Activated CD4-positive, alpha-beta T cell treated with anti-CD3 and anti-CD28 coated beads for 4 hours (primary cell): ENCODE results near the gene METTL16.
"Not testable (repeated sequence)": the region's sequence is repeated elsewhere in the genome, so short reads cannot be mapped to it uniquely, and the experiment has no call there.

Experiments
- DNase-seq, 2 donors: peaks; one replicate each; pipeline ENCODE4 v3.0.0-alpha.2; 2020

METTL16 gene

DNA sequence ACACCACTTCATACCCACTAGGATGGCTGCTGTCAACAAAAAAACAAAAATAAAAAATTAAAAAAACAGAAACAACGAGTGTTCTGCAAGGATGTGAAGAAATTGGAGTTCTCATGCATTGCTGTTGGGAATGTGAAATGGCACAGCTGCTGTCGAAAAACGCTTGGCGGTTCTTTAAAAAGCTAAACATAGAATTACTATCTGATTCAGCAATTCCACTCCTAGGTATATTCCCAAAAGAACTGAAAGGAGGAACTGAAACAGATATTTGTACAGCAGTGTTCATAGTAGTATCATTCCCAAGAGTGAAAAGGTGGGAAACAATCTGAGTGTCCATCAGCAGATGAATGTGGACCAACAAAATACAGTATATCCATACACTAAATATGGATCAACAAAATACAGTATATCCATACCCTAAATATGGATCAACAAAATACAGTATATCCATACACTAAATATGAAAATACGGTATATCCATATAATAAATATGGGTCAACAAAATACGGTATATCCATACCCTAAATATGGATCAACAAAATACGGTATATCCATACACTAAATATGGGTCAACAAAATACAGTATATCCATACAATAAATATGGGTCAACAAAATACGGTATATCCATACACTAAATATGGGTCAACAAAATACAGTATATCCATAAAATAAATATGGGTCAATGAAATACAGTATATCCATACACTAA, 8.7 kb downstream of the METTL16 start:
- no peak for DNase-seq

DNA sequence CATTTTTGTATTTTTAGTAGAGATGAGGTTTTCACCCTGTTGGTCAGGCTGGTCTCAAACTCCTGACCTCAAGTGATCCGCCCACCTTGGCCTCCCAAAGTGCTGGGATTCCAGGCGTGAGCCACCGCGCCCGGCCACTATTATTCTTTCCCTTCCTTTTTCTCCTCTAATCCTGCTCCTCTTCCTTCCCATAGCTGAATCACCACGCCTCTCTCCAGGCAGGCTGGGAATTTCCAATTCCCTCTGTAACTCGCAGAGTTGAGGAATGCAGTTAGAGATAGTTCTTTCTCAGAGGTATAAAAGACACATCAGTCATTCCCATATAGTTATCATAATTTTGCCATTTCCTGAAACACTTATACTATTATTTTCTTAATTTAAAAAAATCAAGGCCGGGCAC, 11.2 kb downstream of the METTL16 start:
- DNase-seq: no peak

DNA sequence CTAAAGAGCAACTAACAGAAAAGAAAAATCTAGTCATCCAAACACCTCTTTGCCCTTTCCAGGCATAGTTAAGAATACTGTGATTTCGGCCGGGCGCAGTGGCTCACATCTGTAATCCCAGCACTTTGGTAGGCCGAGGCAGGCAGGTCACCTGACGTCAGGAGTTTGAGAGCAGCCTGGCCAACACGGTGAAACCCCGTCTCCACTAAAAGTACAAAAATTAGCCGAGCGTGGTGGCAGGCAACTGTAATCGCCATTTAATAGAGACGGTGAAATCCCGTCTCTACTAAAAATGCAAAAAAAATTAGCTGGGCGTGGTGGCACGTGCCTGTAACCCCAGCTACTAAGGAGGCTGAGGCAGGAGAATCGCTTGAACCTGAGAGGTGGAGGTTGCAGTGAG, 22.4 kb downstream of the METTL16 start:
- DNase-seq: not testable (repeated sequence)

DNA sequence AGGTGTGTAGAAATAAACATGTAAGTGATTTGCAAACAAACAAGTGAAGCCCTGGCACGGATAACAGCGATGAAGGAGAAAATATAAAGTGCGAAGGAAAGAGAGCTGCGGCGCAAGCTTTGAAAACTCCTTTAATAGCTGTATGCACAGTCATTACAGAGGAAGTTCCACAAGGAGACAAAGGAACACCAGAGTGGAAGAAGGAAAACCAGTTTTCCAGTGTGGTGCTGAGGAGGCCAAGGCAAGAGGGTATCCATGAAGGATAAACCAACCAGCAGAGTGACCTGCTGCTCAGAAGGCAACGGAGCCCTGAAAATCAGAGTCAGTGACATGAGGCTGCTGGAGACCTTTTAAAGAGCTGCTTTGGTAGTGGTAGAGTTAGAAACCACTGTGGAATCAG, 24.4 kb downstream of the METTL16 start:
- no peak for DNase-seq

DNA sequence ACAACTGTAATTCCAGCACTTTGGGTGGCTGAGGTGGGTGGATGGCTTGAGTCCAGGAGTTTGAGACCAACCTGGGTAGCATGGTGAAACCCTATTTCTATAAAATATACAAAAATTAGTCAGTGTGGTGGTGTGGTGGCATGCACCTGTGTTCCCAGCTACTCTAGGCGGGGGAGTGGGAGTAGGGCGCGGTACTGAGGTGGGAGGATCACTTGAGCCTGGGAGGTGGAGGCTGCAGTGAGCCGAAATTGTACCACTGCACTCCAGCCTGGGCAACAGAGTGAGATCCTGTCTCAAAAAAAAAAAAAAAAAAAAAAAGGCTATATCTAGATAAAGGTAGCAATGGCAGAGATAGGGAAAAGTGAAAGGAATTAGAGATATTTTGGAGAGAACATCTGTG, 25.0 kb downstream of the METTL16 start:
- DNase-seq: not testable (repeated sequence)

DNA sequence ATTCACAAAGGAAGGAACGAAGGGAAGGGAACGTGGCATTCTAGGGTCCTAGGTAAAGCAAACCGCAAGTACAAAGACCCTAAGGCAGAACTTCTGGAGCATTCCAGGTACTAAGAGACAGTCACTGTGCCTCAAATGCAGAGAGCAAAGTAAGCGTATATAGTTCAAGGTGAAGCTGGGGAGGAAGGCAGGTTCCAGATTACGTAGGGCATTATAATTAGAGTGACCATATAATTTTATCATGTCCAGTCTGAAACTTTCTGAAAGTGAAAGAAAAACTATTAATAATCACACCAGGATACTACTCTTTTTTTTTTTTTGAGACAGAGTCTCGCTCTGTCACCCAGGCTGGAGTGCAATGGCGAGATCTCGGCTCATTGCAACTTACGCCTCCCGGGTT, 25.7 kb downstream of the METTL16 start:
- DNase-seq: no peak

DNA sequence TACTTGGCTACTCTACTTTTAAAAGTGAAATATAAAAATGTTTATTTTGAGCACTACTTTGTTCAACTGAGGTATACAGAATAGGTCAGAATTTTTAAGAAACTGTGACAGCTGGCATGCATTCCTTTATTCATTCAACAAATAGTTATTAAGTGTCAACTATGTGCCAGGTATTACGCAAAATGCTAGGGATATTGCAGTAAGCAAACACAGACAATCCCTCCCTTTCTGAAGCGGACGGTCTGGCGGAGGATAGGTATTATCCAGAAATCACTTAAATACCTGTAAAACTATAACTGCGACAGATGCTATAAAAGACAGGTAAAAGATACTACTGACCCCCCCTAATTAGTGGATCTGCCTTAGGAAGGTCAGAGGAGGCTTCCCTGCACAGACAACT, 26.1 kb downstream of the METTL16 start:
- DNase-seq: no peak

DNA sequence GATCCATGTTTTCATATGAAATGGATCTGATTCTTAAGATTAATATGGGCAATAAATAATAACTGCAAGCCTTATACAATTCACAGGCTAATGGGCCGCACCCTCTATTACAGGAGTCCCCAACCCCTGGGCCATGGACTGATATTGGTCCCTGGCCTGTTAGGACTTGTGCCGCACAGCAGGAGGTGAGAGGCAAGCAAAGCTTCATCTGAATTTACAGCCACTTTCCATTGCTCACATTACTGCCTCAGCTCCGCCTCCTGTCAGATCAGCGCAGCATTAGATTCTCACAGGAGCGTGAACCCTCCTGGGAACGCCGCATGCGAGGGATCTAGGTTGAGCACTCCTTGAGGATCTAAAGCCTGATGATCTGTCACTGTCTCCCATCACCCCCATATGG, 26.8 kb downstream of the METTL16 start:
- no peak for DNase-seq

DNA sequence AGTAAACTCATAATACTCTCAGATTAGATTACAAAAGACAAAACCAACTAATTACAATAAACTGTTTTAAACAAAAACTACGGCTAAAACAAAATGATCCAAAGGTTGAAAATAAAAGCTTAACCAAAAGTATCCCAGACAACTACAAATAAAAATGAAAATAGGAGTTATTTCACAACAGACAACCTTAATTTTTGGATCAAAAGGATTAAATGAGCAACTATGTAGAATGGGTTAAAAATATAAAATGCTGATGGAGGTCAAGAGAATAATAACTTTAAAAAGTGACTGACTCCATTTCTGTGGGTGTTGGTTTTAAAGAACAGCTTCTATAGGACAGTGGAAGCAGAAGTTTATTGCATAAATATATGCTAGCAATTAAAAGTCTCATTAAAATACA, 28.6 kb downstream of the METTL16 start:
- no peak for DNase-seq

DNA sequence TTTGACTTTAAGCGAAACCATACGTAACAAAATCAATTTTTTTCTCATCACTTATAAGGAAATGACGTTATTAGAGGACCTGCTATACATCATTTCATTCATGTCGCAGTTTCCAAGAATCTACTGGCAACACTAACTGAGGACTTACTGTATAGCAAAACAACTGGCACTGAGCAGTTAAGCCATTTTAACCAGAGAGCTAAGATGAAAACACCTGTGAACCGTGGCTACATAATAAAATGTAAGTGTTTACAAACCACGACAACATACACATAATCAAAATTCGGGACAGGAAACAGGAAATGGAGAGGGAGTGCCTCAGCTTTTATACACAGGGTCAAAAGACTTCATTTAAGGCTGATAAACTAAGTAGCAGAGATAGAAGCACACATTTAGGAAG, 29.5 kb downstream of the METTL16 start:
- DNase-seq: no peak

DNA sequence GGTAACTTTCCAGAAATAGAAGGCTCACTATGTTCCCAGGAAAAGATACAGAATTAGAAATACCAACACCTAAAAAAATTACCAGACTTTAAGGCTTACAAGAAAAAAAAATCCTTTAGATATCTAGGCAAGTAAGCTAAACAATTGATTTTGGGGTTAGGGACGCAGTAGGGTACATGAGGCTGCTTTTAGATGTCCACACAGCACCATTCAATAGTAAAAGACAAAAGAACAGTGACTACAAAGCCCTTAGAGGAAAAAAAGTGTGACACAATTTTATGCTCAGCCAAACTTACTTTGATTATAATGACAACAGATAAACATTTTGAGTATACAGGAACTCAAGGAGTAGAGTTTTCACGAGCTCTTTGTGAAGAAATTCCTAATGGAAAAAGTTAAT, 29.9 kb downstream of the METTL16 start:
- no peak for DNase-seq

DNA sequence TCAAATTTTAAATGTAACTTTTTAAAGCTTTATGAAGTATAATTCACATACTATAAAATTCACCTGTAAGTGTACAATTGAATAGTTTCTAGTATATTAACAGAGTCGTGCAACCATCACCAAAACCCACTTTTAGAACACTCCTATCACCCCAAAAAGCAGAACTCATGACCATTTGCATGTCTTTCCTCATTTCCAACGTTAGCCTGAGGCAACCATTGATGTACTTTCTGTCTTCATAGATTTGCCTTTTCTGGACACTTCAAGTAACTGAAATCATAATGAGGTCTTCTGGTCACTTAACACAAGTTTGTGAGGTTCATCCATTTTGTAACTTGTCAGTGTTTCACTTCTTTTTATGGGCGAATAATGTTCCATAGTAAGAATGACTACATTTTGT, 33.2 kb downstream of the METTL16 start:
- DNase-seq: no peak

DNA sequence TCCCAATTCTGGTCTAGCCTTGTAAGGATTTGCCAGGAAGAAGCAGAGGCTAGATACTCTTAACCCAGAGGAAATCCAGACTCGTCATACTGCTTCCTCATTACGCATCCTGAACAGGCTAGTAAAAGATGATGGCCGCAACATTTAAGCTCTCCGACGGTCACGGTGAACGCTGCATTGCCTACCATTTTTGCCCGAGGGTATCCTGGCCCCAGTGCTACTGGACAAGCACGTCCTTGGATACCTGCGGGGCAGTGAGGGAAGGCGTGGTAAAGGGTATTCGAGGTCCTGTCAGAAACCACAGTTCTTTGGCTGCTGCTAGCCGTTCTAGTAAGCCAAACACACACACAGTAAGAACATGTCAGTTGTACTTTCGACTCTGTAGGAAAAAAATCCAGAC, 36.6 kb downstream of the METTL16 start:
- no peak for DNase-seq

DNA sequence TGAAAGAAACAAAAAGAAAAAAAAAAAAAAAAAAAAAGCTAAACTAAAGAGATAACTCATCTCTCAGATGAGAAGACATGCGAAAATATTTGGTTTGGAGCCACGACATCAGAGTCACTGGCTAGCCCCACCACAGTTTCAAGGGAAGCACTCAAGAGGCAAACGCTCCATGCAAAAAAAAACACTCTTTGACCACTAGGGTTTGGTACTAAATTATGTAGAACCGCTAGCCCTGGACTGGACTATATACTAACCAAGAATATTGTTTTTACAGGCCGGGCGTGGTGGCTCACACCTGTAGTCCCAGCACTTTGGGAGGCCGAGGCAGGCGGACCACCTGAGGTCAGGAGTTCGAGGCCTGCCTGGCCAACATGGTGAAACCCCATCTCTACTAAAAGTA, 37.3 kb downstream of the METTL16 start:
- no peak for DNase-seq

DNA sequence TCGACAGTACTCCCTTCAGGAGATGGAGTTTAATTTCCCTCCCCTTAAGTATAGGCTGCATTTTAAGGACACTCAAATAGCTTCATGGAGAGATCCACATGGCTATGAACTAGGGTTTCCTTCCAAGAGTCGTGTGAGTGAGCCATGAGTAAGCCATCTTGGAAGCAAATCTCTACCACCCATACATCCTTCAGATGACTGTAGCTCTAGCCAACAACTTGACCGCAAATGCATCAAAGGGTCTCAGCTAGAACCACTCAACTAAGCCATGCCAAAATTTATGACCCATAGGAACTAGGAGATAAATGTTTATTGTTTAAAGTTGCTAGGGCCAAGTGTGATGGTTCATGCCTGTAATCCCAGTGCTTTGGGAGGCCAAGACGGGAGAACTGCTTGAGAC, 43.4 kb downstream of the METTL16 start:
- no peak for DNase-seq

DNA sequence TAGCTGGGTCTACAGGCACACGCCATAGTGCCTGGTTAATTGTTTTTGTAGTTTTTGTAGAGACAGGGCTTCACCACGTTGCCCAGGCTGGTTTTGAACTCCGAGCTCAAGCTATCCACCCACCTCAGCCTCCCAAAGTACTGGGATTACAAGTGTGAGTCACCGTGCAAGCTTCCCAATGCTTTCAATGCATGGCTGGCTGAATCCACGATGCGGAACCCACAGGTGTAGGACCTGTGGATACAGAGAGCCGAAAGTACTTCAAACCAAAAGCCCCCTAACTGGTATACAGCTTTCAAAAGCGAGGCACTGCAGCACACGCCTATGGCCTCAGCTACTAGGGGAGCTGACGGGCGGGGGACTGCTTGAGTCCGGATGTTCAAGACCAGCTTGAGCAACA, 44.8 kb downstream of the METTL16 start:
- DNase-seq: no peak

DNA sequence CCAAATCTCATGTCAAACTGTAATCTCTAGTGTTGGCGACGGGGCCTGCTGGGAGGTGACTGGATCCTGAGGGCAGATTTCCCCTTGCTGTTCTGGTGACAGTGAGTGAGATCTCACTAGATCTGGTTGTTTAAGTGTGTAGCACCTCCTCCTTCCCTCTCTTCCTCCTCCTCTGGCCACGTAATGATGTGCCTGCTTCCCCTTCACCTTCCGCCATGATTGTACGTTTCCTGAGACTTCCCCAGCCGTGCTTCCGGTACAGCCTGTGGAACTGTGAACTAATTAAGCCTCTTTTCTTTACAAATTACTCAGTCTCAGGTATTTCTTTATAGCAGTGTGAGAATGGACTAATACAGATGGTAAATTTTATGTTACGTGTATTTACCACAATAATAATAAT, 49.2 kb downstream of the METTL16 start:
- no peak for DNase-seq

DNA sequence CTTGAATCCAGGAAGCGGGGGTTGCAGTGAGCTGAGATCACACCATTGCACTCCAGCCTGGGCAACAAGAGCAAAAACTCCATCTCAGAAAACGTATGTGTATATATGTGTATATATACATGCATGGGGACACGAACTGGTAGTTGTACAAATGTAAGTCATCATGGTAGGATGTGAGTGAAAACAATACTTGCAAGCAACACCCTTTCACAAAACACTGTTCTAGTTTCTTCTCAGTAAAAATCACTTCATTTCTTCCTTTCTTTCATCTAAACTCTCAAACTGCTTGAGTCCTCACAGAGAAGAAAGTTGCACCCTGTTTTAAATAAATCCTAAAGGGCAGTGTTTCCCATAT, 51.8 kb downstream of the METTL16 start:
- no peak for DNase-seq

DNA sequence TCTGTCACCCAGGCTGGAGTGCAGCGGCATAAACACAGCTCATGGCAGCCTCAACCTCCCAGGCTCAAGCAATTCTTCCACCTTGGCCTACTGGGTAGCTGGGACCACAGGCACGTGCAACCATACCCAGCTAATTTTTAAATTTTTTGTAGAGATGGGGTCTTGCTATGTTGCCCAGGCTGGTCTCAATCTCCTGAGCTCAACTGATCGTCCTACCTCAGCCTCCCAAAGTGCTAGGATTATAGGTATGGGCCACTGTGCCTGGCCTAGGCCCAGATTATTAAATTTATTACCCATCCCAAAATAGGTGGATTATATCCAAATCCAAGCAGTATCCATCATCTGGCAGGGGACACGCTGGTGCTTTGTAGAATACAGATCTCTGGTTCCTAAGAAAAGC, 53.8 kb downstream of the METTL16 start:
- no peak for DNase-seq

DNA sequence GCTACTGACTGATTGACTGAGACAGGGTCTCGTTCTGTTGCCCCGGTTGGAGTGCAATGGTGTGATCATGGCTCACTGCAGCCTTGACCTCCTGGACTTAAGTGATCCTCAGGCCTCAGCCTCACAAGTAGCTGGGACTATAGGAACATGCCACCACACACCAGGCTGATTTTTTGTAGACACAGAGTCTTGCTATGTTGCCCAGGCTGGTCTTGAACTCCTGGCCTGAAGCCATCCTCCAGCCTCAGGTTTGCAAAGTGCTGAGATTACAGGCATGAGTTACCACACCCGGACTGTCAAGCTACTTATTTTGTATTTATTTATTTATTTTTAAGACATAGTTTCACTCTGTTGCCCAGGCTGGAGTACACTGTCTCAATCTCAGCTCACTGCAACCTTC, 55.2 kb downstream of the METTL16 start:
- DNase-seq: no peak

DNA sequence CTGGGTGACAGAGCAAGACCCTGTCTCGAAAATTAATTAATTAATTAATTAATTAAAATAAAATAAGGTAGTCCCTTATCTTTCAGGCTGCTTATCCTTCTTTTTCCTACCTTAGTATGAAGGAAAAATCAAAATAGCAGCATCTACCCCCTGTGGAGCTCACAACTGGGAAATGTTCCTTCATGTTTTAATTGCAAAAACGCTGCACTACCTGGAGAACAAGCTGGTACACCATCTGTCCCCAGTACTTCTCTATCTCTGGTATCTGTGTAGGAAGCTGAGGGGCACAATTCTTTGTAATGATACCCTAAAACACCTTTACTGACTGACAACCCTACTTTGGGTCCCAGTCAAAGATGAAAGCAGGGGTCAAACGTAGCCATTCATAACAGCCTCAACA, 55.7 kb downstream of the METTL16 start:
- DNase-seq: no peak

DNA sequence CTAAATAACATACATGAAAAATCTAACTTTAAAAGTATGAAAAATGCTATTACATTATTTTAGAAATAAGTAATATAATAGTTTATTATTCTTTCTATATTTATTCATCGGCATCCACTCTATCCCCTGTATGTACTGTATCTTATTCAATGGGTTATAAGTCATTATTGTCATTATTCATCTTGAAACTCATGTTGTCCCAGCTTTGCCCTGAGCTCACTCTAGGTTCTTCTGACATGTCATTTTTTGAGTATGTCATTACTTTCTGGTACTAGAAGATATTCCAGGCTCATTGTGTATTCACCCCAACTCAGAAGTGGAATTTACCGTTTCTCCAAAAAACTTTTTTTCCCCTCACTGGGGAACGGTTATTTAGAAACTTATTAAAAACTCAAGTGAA, 57.8 kb downstream of the METTL16 start:
- no peak for DNase-seq

DNA sequence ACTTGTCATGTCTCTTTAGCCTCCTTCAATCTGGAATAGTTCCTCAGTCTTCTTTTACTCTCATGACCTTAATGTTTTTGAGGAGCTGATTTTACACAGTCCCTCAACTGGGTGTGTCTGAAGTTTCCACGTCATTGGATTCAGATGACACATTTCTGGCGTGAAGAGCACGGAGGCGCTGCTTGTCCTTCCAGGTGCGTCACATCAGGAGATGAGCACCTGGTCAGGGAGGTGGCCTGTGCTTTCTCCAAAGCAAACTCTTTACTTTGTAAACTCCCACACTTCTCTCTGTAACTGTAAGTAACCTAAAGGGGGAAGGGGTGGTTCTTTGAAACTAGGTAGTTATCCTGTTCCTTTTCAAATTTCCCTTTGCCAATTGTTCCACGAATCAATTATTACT, 58.4 kb downstream of the METTL16 start:
- DNase-seq: no peak

DNA sequence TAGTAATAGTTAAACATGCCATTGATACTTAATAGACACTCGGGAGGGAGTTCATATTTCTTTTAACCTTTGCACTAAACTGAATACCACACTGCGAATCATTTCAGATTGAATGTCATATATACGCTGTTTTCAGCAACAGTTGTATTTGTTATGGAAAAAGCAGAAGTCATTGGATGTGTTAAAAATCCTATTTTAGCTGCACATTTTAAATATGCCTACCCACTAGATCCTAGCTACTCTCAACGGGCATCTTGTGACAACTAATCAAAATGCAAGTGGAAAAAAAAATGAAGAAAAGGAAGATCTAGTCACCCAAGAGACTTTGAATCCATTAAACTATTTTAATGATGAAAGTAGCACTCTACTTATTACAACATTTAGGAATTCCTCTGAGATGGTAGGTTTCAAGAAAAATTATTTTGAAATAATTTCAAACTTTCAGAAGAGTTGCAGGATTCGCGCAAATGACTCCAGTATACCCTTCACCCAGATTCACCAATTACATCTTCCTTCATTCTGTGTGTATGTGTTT, 59.4 kb downstream of the METTL16 start:
- DNase-seq: no peak

DNA sequence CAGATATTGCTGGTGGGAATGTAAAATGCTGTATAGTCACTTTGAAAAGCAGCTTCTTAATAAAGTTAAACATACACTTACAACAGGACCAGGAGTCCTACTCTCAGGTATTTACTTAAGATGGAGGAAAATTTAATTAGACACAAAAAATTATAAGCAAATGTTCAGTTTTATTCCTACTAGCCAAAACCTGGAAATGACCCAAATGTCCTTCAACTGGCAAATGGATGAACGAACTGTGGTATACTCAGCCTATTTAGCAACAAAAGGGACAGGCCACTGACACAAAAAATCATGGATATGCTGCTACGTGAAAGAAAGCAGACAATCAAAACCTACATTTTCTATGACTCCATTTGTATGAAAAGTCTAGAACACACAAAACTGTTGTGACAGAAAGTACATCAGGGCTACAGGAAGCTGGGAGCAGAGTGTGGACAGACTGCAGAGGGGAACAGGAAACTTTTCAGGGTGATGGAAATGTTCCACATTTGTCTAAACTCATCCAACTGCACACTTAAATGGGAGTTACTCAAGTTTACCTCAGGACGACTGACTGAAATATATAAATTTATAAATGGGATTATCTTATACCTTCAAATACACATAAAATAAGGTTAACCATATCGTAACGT, 61.6 kb downstream of the METTL16 start:
- no peak for DNase-seq
